IMR-90 (cell line): ENCODE results near the gene SYT11.

ENCODE experiments used
- BHLHE40 ChIP-seq: fragments of 150-350 bp; IDR thresholded peaks from 2 replicates; pipeline ENCODE4 v1.6.1; 2016; ENCODE audit warnings: mild to moderate bottlenecking, low read depth, low read length
- CEBPB ChIP-seq: IDR thresholded peaks from 2 replicates; pipeline ENCODE4 v1.6.1; 2012; ENCODE audit warnings: low read depth, low read length, improper control_type of control experiment
- ELK1 ChIP-seq: fragments of 150-350 bp; IDR thresholded peaks from 2 replicates; pipeline ENCODE4 v1.6.1; 2016; ENCODE audit warnings: low read depth, mild to moderate bottlenecking, low read length, moderate library complexity, borderline replicate concordance
- FOS ChIP-seq: fragments of 150-350 bp; IDR thresholded peaks from 2 replicates; pipeline ENCODE4 v1.6.1; 2016; ENCODE audit warnings: low read depth, low read length
- MAFK ChIP-seq: IDR thresholded peaks from 2 replicates; pipeline ENCODE4 v1.6.1; 2012; ENCODE audit warnings: low read depth, low read length, improper control_type of control experiment
- MXI1 ChIP-seq: IDR thresholded peaks from 2 replicates; pipeline ENCODE4 v1.6.1; 2012; ENCODE audit warnings: low read depth, mild to moderate bottlenecking, low read length, moderate library complexity, borderline replicate concordance
- POLR2A ChIP-seq: IDR thresholded peaks from 2 replicates; pipeline ENCODE4 v1.6.1; 2012; ENCODE audit warnings: mild to moderate bottlenecking, low read depth, low read length
- RAD21 ChIP-seq: IDR thresholded peaks from 2 replicates; pipeline ENCODE4 v1.6.1; 2012; ENCODE audit warnings: low read length, improper control_type of control experiment
- RCOR1 ChIP-seq: IDR thresholded peaks from 2 replicates; pipeline ENCODE4 v1.6.1; 2012; ENCODE audit warnings: mild to moderate bottlenecking, low read length, improper control_type of control experiment; ENCODE audit not compliant: insufficient replicate concordance
- TF ChIP-seq, protein P1 (sequence below): conservative IDR thresholded peaks from 2 replicates; pipeline ENCODE4 v1.5.1; 2012; ENCODE audit warnings: mild to moderate bottlenecking, low read depth, low read length, improper control_type of control experiment
- TF ChIP-seq, protein P2 (sequence below): fragments of 150-350 bp; IDR thresholded peaks from 2 replicates; pipeline ENCODE4 v1.6.1; 2017; ENCODE audit warnings: mild to moderate bottlenecking, antibody characterized with exemption, low read length, low read depth

DNA sequence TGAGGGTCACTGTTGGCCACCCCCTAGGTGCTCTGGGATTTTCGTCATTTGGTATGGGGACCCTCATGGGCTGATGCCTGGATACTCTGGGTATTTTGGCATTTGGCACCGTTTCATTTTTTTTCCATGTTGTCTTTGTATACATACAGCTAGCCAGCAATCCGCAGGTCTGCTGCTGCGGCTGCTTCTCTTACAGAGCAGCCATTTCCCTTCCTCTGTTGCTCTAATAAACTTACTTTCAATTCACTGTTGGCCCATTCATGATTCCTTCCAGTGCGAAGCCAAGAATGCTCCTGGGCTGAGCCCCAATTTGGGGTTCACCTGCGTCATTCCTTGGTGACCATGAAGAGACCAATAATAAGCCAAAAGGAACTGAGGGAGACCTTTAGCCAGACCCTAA is 23.8 kb upstream of the SYT11 start:
- TF ChIP-seq, protein P1, sequence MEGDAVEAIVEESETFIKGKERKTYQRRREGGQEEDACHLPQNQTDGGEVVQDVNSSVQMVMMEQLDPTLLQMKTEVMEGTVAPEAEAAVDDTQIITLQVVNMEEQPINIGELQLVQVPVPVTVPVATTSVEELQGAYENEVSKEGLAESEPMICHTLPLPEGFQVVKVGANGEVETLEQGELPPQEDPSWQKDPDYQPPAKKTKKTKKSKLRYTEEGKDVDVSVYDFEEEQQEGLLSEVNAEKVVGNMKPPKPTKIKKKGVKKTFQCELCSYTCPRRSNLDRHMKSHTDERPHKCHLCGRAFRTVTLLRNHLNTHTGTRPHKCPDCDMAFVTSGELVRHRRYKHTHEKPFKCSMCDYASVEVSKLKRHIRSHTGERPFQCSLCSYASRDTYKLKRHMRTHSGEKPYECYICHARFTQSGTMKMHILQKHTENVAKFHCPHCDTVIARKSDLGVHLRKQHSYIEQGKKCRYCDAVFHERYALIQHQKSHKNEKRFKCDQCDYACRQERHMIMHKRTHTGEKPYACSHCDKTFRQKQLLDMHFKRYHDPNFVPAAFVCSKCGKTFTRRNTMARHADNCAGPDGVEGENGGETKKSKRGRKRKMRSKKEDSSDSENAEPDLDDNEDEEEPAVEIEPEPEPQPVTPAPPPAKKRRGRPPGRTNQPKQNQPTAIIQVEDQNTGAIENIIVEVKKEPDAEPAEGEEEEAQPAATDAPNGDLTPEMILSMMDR, result no peak
- TF ChIP-seq POLR2A, result no peak
- no peak for TF ChIP-seq MAFK
- no peak for TF ChIP-seq MXI1
- no peak for TF ChIP-seq FOS
- no peak for TF ChIP-seq RCOR1
- TF ChIP-seq, protein P2, sequence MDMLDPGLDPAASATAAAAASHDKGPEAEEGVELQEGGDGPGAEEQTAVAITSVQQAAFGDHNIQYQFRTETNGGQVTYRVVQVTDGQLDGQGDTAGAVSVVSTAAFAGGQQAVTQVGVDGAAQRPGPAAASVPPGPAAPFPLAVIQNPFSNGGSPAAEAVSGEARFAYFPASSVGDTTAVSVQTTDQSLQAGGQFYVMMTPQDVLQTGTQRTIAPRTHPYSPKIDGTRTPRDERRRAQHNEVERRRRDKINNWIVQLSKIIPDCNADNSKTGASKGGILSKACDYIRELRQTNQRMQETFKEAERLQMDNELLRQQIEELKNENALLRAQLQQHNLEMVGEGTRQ, result no peak
- TF ChIP-seq BHLHE40, result no peak
- no peak for TF ChIP-seq ELK1
- TF ChIP-seq RAD21, result no peak
- no peak for TF ChIP-seq CEBPB
